Neural progenitor cell (in vitro differentiated cells): ENCODE results near the gene PSME3IP1.

Experiments used
- CTCF ChIP-seq: fragments of 200-600 bp; sonication (generic); IDR thresholded peaks from 2 replicates; pipeline ENCODE4 v1.5.1; 2017; ENCODE audit warnings: antibody characterized with exemption, mild to moderate bottlenecking
- EZH2 ChIP-seq: fragments of 200-600 bp; sonication (generic); IDR thresholded peaks from 2 replicates; pipeline ENCODE4 v1.6.1; 2017; ENCODE audit warnings: antibody characterized with exemption, mild to moderate bottlenecking, moderate library complexity

GRCh38 chr16:57167538-57167937 is 18.3 kb downstream of the PSME3IP1 start:
- no peak for TF ChIP-seq CTCF
- no peak for TF ChIP-seq EZH2
